ENCODE results near the gene TPD52L2.

GRCh38 chr20:63933646-63934045, 68.6 kb downstream of the TPD52L2 start:
- TF ChIP-seq CTCF (IDR thresholded peaks at IDR 0.05 in 4 of 5, conservative IDR thresholded peaks at IDR 0.05 in 1 of 5) (no peak), POLR2A (IDR thresholded peaks at IDR 0.05) (no peak)

Measured in gastrocnemius medialis (tissue), 4 donors.